HUDEP-2 (cell line): ENCODE results near the gene TUBGCP4.

Experiments used
- DNase-seq, 76 experiments: peaks; one replicate each; lab custom pipeline; 2025; ENCODE audit not compliant: unreplicated experiment in 76 of 76; lab: John Stamatoyannopoulos, UW

TUBGCP4 gene, protein sequence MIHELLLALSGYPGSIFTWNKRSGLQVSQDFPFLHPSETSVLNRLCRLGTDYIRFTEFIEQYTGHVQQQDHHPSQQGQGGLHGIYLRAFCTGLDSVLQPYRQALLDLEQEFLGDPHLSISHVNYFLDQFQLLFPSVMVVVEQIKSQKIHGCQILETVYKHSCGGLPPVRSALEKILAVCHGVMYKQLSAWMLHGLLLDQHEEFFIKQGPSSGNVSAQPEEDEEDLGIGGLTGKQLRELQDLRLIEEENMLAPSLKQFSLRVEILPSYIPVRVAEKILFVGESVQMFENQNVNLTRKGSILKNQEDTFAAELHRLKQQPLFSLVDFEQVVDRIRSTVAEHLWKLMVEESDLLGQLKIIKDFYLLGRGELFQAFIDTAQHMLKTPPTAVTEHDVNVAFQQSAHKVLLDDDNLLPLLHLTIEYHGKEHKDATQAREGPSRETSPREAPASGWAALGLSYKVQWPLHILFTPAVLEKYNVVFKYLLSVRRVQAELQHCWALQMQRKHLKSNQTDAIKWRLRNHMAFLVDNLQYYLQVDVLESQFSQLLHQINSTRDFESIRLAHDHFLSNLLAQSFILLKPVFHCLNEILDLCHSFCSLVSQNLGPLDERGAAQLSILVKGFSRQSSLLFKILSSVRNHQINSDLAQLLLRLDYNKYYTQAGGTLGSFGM

DNA sequence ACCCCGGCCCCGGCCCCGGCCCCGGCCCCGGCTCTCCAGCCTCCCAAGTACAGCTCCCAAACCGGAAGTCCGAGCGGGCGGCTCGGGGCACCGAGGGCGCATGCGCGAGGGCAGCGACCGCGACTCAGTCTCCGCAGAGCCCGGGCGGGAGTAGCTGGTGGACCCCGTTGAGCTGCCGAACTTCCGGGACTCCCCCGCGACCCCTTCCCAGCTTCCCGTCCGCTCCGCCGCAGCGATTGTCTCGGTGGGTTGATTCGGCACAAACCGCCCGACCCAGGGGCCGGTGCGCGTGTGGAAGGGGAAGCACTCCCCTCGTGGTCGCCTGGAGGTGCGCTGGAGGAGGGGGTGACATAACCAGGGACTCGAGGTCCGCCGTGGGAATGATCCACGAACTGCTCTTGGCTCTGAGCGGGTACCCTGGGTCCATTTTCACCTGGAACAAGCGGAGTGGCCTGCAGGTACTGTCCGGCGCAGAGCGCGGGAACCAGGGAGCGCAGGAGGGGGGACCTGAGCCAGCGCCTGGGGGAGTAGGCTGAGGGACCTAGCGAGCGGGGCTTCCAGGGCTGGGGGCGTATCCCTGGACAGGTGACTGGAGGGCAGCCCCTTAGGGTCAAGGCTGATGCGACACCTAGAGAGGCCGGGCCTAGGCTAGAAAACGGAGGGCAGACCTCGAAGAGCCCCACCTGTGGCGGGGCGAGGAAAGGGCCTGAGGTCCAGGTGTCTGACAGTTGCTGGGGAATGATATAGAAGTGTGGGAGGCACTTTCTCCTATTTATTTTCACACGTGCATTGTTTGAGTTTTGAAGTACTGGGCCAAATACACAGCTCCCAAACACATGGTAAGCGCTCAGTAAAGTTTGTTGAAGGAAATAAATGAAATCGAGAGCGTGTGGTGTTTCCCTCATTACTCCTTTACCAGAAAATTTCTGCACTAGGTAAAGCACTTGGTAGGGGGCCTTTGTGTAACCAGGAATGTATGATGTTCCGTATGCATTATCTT is at the start of gene TUBGCP4, which contains the start of gene ZSCAN29:
TUBGCP4 (plus strand) TSS at position 127 of the 1,000 bp plus-strand sequence; CDS start at position 381, 254 bp downstream.
ZSCAN29 (minus strand) TSS at position 69 of the 1,000 bp plus-strand sequence. CDS start 1,130 bp downstream, outside the sequence.
- DNase-seq = peak in 73 of 76 experiments; percentile 6 to 85 (median 64)

DNA sequence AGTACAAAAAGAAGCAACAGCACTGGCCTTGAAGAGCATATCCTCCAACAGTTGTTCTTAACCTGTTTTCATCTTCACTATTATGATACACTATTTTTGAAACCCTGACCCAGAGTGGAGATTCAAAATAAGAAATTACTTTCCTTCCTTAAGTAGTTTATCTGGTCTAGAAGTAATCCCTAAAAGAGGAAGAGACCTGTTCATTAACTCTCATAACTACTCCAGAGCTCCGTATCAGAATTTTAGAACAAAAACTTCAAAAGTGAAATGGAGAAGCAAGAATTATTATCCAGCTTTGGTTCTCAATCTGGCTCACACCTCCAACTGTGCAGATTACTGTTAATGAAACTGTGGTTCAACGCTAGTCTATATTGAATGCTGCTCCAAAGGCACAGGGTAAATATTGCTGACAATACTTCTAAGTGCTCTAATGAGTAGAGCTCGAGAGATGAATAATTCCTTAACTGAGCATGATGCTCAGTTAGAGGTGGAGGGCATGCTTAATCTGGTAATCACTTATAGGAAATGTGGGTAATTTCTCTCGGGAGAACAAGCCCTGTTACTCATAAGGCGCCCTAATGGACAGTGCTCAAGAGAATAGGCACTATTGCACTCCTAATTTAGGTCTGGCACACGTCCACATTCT is 45.7 kb upstream of the TUBGCP4 start:
- DNase-seq = no peak

DNA sequence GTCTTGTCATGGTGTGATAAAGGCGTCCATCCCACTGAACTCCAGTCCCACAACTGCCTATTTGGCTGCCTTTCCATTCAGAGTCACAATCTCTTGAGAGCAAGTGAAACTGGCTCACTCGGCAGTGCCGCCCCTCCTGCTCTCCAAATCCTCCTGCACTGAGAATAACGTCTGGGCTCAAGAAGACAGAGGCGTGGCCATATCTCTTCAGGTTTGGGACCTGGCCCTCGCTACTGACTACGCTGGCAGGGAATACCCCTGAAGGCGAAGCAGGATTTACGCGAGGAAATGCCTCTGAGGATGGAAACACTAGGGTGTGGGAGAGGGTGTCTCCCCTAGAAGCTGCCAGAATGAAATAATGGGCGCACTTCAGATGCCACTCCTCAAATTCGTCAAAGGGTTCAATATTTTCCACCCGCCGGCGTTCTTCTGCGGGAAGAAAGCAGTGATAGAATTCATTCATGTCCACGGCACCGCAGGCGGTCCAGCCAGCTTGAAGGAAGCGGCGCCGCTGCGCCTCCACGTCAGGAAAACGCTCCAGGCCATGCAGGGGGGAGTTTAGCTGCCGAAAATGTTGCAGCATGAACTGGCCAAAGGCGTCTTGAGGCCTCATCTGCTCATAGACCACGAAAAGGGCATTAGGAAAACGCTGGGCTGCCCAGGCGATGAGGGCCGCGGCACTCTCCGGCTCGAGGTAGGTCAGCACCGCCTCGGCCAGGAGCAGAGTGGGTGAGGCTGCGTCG is 41.5 kb upstream of the TUBGCP4 start:
- peak in 25 of 76 experiments; percentile 2 to 40 (median 16) for DNase-seq

DNA sequence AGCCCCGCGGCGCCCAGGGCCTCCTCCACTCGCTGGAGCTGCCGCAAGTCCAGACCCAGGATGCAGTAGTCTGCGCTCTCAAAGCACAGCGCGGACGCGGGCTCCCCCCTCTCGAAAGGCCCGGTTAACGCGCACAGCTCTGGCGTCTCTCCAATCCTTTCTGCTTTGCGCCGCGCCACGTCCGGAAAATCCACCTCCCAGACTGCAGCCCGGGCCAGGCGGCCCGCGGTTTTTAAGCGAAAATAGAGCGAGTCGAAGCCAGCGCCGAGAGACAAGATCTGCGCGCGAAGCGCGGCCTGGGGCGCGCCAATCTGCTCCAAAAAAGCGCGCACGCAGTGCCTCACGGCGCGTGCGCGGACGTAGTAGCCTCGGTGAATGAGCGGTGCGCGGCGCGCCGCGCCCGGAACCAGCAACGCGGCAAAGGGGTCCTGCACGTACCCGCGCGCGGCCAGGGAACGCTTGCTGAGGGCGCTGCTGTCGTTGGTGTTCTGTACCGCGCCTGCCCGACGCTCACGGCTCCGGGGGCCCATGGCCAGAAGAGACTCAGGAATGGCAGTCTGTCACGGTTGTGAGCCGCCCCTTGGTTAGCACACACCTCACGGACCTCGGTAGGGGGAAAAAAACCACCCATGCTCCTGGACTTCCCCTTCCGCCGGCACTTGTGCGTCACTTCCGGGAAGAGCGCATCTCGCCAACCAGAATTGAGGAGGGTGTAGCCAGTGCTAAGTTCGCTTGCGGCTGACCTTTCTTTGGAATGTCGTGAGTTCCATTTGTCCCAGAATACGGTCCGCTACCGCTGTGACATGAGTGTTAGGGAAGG is 40.7 kb upstream of the TUBGCP4 start, which contains the start of gene LCMT2:
LCMT2 (minus strand) TSS at position 614 of the 820 bp plus-strand sequence; CDS start at position 530, 84 bp downstream.
- peak; percentile 12 to 95 (median 83) for DNase-seq

DNA sequence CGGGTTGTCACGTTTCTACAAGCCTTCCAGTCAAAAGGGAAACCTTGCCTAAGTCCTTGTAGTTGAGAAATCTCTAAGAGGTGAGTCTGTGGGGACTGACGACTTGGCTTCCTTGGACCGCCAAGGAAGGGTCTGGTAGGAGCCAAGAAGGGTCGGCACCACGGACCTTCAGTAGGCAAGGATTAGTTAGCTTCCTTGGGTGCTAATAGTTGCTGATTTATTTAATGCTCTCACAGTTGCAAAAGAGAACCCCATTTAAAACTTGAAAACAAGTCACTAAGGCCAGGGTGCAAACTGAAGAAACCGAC is 40.2 kb upstream of the TUBGCP4 start:
- no peak for DNase-seq

DNA sequence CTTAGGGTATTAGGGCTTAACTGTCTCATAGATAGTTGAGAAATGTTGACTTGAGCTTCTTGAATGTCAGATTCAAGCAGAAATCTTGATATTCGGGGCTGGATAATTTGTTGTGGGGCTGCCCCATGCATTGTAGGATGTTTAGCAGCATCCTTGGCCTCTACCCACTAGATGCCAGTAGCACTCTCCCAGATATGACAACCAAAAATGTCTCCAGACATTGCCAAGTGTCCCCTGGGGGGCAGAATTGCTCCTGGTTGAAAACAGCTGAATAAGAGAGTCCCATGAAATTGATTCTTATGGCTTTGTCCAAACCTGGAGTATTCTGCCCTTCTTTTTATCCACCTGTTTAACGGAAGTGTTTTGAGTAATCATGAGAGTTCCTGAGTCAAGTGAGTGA is 24.6 kb upstream of the TUBGCP4 start:
- peak in 14 of 76 experiments; percentile 0 to 26 (median 10) for DNase-seq

DNA sequence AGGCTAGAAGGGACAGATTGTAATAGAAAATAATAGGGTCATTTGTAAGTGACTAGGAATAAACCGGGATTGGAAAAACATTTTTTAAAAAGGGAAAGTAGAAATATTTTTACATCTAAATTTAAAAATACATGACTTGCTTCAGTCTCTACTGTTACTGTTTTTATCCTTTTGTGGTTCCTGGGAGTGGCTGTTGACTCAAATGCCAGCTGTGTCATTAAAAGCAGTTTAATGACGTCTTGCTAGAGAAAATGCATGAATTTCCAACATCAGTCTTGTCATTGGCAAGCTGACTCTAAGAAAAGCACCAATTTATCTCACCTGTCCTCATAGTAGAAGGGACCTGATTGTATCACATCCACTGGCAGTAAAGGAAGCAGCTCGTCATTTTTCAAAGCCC is 23.8 kb upstream of the TUBGCP4 start:
- no peak for DNase-seq

DNA sequence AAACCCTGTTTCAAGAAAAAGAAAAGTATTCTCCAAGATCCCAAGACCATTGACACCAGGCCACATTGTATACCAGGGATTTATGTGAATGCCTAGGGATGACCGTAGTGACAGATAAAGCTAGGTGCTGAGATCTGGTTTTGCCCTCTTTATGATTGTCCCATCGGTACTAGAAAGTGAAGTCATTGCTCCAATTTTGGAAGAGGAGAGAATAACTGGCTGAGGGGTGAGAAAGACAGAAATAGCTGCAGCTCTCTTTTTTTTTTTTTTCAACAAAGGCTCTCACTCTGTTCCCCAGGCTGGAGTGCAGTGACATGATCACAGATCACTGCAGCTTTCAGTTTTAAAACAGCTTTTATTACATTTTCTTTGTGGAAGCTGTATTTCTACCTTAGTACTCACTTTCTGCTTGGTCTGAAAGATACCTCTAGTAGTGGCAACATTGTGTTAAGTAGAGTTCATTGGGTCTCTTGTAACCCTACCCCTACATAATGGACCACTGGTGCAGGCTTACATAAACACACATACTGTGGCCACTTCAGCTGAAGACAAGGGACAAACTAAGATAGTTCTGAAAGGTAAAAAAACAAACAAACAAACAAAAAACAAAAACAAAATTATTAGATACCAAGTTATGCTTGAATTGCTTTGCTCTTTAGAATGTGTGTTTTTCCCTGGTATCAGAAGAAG is 18.1 kb upstream of the TUBGCP4 start:
- DNase-seq = no peak

DNA sequence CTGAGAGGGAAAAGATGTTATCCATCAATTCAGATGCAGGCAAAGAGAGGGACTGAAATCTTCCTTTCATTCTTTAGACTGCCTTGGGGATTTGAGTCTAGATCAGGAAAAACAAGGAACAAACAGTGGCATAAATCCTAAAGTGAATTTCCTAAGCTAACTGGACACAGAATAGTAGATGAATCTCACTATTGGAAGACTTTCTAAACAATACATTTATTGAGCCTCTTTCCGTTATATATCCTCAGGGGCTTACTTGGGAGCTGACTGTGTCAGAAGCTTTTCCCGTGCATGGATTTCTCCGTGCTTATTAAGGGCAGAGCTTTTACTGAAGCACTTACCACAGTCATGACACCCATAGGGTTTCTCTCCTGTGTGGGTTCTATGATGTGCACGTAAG is 10.1 kb upstream of the TUBGCP4 start:
- no peak for DNase-seq

DNA sequence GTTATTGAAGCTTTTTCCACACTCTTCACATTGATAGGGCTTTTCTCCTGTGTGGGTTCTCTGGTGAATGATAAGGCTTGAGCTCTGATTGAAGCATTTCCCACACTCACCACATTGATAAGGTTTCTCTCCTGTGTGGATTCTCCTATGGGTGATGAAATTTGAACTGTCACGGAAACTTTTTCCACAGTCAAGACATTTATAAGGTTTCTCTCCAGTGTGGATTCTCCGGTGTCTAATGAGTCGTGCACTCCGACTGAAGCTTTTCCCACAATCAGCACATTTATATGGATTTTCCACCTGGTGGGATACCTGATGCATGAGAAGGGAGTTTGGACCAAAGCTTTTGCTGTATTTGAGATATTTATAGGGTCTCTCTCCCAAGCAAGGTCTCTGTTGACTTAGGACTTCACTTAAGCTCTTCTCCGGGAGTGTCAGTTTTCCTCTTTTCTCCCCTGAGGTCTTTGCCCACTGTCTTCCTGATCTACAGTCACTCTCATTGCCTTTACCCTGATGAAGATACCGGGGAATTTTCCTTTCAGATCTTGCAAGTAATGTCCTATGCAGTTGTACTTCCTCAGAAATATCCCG is 9.5 kb upstream of the TUBGCP4 start:
- no peak for DNase-seq

DNA sequence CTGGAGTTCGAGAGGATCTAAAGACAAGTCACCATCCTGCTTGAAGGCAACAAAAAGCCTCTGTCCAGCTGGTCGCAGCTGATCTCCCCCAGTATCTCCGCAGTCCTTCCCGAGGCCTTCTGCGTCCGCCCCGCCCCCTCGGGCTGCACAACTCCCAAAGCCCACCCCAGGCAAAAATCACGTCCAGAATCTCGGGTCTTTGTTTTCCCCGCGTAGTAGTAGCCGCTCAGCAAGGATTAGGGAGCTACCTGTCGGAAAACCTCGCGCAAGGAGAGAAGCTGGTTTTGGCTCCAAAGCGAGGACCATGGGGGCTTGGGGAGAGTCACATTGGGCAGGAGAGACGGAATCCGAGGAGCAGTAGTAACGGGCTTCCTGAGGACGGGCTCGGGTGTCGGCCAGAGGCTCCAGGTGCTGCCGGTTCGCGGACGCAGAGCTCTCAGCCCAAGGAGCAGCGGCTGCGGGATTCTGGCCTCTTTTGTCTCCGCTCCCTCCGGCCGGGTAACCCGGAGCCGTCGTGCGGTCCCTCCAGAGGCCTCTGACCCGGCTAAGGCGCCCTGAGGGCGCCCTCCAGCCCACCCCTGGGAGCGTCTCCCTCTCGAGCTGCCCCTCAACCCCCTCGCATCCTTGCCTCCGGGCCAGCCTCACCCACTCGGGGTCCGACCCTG is 459 bp upstream of the TUBGCP4 start:
- peak in 5 of 76 experiments; percentile 18 to 81 (median 44) for DNase-seq

DNA sequence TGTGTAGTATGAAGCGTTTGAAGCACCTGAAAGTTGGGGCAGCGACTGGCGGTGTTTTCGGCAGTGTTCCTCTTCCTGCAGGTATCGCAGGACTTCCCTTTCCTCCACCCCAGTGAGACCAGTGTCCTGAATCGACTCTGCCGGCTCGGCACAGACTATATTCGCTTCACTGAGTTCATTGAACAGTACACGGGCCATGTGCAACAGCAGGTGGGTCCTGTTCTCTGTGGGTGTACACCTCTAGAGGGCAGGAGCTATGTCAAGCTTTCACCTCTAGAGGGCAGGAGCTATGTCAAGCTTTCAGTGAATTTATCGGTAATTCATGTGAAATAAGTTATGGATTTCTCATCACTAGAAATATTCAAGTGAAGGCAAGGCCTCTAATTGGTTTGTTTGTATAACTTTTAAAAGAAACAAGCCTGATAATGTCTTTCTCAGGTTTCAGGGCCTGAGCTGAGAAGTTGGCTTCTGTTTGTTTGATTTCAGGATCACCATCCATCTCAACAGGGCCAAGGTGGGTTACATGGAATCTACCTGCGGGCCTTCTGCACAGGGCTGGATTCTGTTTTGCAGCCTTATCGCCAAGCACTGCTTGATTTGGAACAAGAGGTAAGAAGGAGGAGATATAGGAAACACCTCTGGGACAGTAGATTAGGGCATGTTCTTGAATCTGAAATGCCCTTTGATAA is 5.3 kb downstream of the TUBGCP4 start:
- peak in 17 of 76 experiments; percentile 1 to 40 (median 20) for DNase-seq

DNA sequence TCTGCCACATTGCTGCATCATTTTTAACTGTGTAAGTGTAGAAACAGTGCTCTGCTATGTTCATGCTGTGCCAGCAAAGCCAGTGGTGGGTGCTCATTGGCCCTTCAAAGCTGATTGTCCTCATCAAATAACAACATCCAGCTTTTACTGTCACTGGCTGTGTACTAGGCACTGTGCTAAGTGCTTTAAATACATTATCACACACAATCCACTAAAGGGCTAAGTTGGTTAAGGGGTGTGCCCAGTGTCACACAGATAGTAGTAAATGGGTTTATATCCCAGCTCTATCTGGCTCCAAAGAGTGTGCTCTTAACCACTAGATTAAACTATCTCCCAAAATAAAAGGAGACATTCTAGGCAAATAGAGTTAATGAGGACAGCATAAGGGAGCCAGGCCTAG is 7.7 kb downstream of the TUBGCP4 start:
- peak in 4 of 76 experiments; percentile 2 to 24 (median 10) for DNase-seq

DNA sequence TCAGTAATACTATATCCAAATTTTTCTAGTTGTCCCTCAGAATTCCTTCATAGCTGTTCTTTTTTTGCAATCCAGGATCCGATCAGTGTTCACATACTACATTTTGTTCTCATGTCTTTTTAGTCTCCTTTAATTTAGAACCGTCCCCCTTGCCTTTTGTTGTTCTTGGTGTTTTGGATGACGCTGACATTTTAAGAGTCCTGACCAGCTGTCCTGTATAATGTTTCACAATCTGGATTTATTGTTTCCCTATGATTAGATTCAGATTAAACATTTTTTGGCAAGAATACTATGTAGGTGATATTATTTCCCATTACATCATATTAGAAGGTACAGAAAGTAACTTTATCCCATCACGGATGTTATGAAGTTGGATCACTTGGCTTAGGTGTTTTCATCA is 11.4 kb downstream of the TUBGCP4 start:
- no peak for DNase-seq

DNA sequence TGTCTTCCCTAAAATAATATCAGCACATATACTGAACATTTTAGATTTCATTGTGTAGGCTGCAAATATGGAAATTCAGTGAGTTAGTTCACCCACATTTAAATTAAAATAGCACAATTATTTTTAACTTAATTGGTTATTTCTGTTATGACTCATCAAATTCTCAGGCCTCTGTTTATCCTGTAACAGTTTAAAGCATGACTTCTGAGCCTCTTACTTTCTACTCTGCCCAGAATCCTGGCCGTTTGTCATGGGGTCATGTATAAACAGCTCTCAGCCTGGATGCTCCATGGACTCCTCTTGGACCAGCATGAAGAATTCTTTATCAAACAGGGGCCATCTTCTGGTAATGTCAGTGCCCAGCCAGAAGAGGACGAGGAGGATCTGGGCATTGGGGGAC is 12.2 kb downstream of the TUBGCP4 start:
- no peak for DNase-seq

DNA sequence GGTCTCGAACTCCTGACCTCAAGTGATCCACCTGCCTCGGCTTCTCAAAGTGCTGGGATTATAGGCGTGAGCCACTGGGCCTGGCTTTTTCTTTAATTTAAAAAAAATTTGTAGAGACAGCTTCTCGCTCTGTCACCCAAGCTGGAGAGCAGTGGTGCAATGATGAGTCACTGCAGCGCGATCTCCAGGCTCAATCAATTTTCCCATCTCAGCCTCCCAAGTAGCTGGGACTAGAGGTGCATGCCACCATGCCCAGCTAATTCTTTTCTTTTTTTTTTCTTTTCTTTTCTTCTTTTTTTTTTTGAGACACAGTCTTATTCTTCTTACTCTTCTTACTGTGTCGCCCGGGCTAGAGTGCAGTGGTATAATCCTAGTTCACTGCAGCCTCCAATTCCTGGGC is 19.8 kb downstream of the TUBGCP4 start:
- DNase-seq = no peak
